ENCODE results near the gene RHBDD3. TPM values are rescaled to one million over a fixed set of nuclear protein-coding genes. Genes with fewer than 3 reads are reported as not detected.

The RHBDD3 gene
- total and polyA plus RNA-seq, 9 of the 15 experiments (the other 6 are each of a cell fraction or from before 2014, with no cell fraction given): 0.32 to 35.6 (median 14.0) TPM

DNA sequence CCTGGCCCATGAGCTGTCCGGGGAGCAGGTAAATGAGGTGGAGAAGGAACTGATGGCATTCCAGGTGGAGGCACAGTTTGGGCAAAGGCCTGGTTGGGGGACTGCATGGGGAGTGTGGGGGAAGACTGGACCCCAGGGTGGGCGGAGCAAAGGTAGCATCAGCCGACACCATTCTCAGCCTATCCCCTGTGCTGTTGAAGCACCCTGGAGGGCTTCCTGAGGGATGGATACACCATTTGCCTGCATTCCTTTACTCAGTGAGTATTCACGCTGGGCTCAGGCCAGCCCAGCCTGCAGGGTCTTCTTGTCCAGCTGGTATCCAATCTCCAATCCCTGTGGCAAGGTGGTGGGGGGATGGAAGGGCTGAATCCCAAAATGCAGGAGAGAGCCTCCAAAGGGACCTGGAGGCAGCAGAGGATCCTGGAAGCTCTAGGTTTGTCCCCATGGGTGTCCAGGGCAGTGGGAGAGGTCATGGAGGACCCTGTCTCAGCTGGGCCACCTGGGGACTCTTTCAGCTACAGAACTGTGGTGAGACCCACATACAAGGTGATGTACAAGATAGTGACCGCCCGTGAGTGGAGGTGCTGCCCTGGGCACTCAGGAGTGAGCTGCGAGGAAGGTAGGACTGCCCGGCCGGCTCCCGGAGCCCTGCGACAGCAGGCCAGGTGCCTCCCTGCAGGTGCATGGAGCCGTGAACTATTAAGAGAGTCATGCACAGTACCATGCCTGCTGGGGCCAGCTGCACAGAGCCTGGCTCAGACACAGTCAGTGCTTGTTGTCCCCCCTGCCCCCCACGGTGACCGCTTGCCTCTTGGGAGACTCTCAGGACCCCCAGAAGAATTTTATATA is 52.5 kb downstream of the RHBDD3 start:
- no peak for DNase-seq (ENCODE audit: extremely low read depth in 1 of 4, low spot score in 3 of 4)
- in situ Hi-C loops (cut with MboI): no loop called here
- H3K9me1 ChIP-seq (ENCODE audit: control insufficient read depth, insufficient read depth, low read length): no peaks in the 10 kb centered on the region
- TF ChIP-seq TCF3 (CRISPR knock-in tag; IDR thresholded peaks at IDR 0.05): no peak
- TF ChIP-seq, protein P1, sequence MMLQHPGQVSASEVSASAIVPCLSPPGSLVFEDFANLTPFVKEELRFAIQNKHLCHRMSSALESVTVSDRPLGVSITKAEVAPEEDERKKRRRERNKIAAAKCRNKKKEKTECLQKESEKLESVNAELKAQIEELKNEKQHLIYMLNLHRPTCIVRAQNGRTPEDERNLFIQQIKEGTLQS (IDR thresholded peaks at IDR 0.05): no peak
- TF ChIP-seq, protein P1 (CRISPR knock-in tag; conservative IDR thresholded peaks at IDR 0.05): no peak
- BruUV-seq (replicated peaks): no TSS peak
- H3K36me3 ChIP-seq (ENCODE audit: control insufficient read depth, insufficient read depth, low read length): no peaks in the 10 kb centered on the region
- ChIA-PET CTCF (ENCODE audit: low intra/inter-chr PET ratio) (no interaction called here), POLR2A (interaction anchor here (0.5 to 1.2 kb wide), 4 partner anchors 10 to 130 kb away, joined by 3 to 6 read pairs (median 4); partner anchors contain the start of gene EMID1)
- H3K9ac ChIP-seq (ENCODE audit: insufficient read depth in 1 of 2, low read depth in 2 of 2, low read length in 2 of 2): no peak overlapping the region
- WGBS (ENCODE audit: insufficient coverage, low coverage, missing lambda C conversion rate): 75% methylated on average over 4 of the region's 14 CpGs
- intact Hi-C loops (cut with micrococcal nuclease): no loop called here
- H4K20me1 ChIP-seq (replicated peaks; ENCODE audit: control insufficient read depth, insufficient read depth, low read length): no peaks in the 10 kb centered on the region
- H3K9me3 ChIP-seq (replicated peaks; ENCODE audit: control insufficient read depth, insufficient read depth, low read depth, low read length): no peaks in the 10 kb centered on the region
- FAIRE-seq: no peak
- no peaks in the 10 kb centered on the region for H3K79me2 ChIP-seq (ENCODE audit: control insufficient read depth, insufficient read depth, low read length)
- H3K4me1 ChIP-seq (replicated peaks in 1 of 2; ENCODE audit: control insufficient read depth in 2 of 2, insufficient read depth in 2 of 2, low read length in 2 of 2): peaks cover 0 to 7% of the 10 kb centered on the region in 2 experiments; a peak in 1 of 5 replicates
- no peak overlapping the region for H2AFZ ChIP-seq (ENCODE audit: low read depth, low read length)
- no peak overlapping the region for H3K27ac ChIP-seq (ENCODE audit: extremely low read depth, low read depth, low read length)
- ATAC-seq: no peak
- H3K4me3 ChIP-seq: no peak overlapping the region
- no peak overlapping the region for H3K4me2 ChIP-seq (ENCODE audit: insufficient read depth, low read length)
- H3K27me3 ChIP-seq (ENCODE audit: control insufficient read depth in 2 of 2, insufficient read depth in 2 of 2, low read length in 2 of 2): no peaks in the 10 kb centered on the region

DNA sequence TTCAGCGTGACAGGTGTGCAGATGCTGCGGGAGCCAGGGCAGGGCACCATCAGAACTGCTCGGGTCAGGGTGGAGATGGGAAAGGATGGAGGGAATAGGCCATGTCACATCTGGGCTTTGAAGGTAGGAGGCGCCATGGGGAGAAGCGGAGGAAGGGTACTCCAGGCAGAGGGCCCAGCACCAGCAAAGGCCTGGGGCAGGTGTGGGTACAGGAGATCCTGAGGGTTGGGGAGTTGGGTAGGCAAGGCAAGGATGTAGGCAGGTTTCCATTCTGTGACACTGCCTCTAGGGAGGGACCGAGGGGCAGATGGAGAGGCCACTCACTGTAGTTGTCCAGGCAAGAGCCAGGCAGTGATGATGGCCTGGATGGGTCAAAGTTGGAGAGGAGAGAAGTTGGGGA is 53.5 kb downstream of the RHBDD3 start:
- Histone ChIP-seq H3K36me3 (ENCODE audit: control insufficient read depth, insufficient read depth, low read length) (no peaks in the 10 kb centered on the region), H3K4me2 (ENCODE audit: insufficient read depth, low read length) (no peak overlapping the region), H3K9ac (ENCODE audit: insufficient read depth in 1 of 2, low read depth in 2 of 2, low read length in 2 of 2) (no peak overlapping the region), H3K9me1 (ENCODE audit: control insufficient read depth, insufficient read depth, low read length) (no peaks in the 10 kb centered on the region), H3K4me1 (replicated peaks in 1 of 2; ENCODE audit: control insufficient read depth in 2 of 2, insufficient read depth in 2 of 2, low read length in 2 of 2) (peaks cover 0 to 4% of the 10 kb centered on the region in 2 experiments; a peak in 1 of 5 replicates), H3K27ac (ENCODE audit: extremely low read depth, low read depth, low read length) (no peak overlapping the region), H3K4me3 (no peak overlapping the region), H3K79me2 (ENCODE audit: control insufficient read depth, insufficient read depth, low read length) (no peaks in the 10 kb centered on the region), H4K20me1 (replicated peaks; ENCODE audit: control insufficient read depth, insufficient read depth, low read length) (no peaks in the 10 kb centered on the region), H3K27me3 (ENCODE audit: control insufficient read depth in 2 of 2, insufficient read depth in 2 of 2, low read length in 2 of 2) (no peaks in the 10 kb centered on the region), H3K9me3 (replicated peaks; ENCODE audit: control insufficient read depth, insufficient read depth, low read depth, low read length) (no peaks in the 10 kb centered on the region), H2AFZ (ENCODE audit: low read depth, low read length) (no peak overlapping the region)
- CTCF ChIA-PET (ENCODE audit: low intra/inter-chr PET ratio): no interaction called here
- in situ Hi-C loops (cut with MboI) (no loop called here), intact Hi-C loops (cut with micrococcal nuclease) (no loop called here)
- FAIRE-seq (no peak), ATAC-seq (no peak), DNase-seq (ENCODE audit: extremely low read depth in 1 of 4, low spot score in 3 of 4) (no peak)
- BruUV-seq (replicated peaks): no TSS peak
- WGBS (ENCODE audit: insufficient coverage, low coverage, missing lambda C conversion rate): 74% methylated on average over 6 of the region's 6 CpGs
- POLR2A ChIA-PET: no interaction called here
- TF ChIP-seq CREB1 (IDR thresholded peaks at IDR 0.05): no peak
- TF ChIP-seq CREB1 (CRISPR knock-in tag; IDR thresholded peaks at IDR 0.05): no peak
- no peak for TF ChIP-seq FOXA1 (IDR thresholded peaks at IDR 0.05; ENCODE audit: borderline replicate concordance)
- TF ChIP-seq, protein P2, sequence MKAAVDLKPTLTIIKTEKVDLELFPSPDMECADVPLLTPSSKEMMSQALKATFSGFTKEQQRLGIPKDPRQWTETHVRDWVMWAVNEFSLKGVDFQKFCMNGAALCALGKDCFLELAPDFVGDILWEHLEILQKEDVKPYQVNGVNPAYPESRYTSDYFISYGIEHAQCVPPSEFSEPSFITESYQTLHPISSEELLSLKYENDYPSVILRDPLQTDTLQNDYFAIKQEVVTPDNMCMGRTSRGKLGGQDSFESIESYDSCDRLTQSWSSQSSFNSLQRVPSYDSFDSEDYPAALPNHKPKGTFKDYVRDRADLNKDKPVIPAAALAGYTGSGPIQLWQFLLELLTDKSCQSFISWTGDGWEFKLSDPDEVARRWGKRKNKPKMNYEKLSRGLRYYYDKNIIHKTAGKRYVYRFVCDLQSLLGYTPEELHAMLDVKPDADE (conservative IDR thresholded peaks at IDR 0.05; ENCODE audit: control insufficient read depth, low read depth, low read length): no peak
- no peak for TF ChIP-seq ELF2 (CRISPR knock-in tag; IDR thresholded peaks at IDR 0.05)
- no peak for TF ChIP-seq SMC3 (conservative IDR thresholded peaks at IDR 0.05; ENCODE audit: insufficient read depth, low read depth, low read length)
- TF ChIP-seq ZNF445 (CRISPR knock-in tag; IDR thresholded peaks at IDR 0.05; ENCODE audit: low read depth): no peak
- no peak for TF ChIP-seq NFE2 (IDR thresholded peaks at IDR 0.05; ENCODE audit: low read depth)
- TF ChIP-seq, protein P3, sequence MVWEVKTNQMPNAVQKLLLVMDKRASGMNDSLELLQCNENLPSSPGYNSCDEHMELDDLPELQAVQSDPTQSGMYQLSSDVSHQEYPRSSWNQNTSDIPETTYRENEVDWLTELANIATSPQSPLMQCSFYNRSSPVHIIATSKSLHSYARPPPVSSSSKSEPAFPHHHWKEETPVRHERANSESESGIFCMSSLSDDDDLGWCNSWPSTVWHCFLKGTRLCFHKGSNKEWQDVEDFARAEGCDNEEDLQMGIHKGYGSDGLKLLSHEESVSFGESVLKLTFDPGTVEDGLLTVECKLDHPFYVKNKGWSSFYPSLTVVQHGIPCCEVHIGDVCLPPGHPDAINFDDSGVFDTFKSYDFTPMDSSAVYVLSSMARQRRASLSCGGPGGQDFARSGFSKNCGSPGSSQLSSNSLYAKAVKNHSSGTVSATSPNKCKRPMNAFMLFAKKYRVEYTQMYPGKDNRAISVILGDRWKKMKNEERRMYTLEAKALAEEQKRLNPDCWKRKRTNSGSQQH (CRISPR knock-in tag; IDR thresholded peaks at IDR 0.05): no peak
- TF ChIP-seq ZNF316 (IDR thresholded peaks at IDR 0.05): no peak

All from K562 (cell line).